ENCODE data around the gene SHKBP1. TPM values are rescaled to one million over a fixed set of nuclear protein-coding genes. Genes with fewer than 3 reads are reported as not detected.
"Not testable (repeated sequence)": the region's sequence is repeated elsewhere in the genome, so short reads cannot be mapped to it uniquely, and the experiment has no call there.

SHKBP1 gene
- total RNA-seq, 5 donors from 2014 or later (not counting 1 experiment from before 2014, with no cell fraction given) = 117 to 153 (median 142) TPM

GRCh38 chr19:40591724-40592123, 15.1 kb downstream of the SHKBP1 start:
- no CpG with 5 or more reads among the region's 4 CpGs for WGBS (ENCODE audit: insufficient coverage)

GRCh38 chr19:40592170-40592569, 15.5 kb downstream of the SHKBP1 start:
- Histone ChIP-seq H3K36me3 (ENCODE audit: control insufficient read depth in 2 of 2, extremely low read depth in 1 of 2, insufficient read depth in 1 of 2, low read length in 1 of 2) (peaks cover 8 to 24% of the 10 kb centered on the region in 2 donors), H3K27ac (ENCODE audit: low read length) (no peak overlapping the region), H3K9me3 (no peaks in the 10 kb centered on the region), H3K4me3 (ENCODE audit: control insufficient read depth in 1 of 2, extremely low read depth in 1 of 2, low read length in 1 of 2) (no peak overlapping the region), H3K4me1 (ENCODE audit: control insufficient read depth in 1 of 2, extremely low read depth in 1 of 2, insufficient read depth in 2 of 2, low read length in 2 of 2) (peaks cover 0 to 21% of the 10 kb centered on the region in 2 experiments), H3K27me3 (replicated peaks in 1 of 2; ENCODE audit: control insufficient read depth in 2 of 2, extremely low read depth in 1 of 2, insufficient read depth in 2 of 2, low read length in 1 of 2) (peaks cover 0 to 19% of the 10 kb centered on the region in 2 experiments)
- Mint-ChIP-seq H3K27ac (no peak overlapping the region), H3K4me1 (peaks cover 6 to 13% (median 11%) of the 10 kb centered on the region in 3 donors), H3K27me3 (peaks cover 0 to 6% of the 10 kb centered on the region in 2 donors), H3K9me3 (no peaks in the 10 kb centered on the region), H3K36me3 (peaks cover 6% of the 10 kb centered on the region), H3K4me3 (no peak overlapping the region)
- ChIA-PET CTCF (no interaction called here), POLR2A (no interaction called here)
- peak in 1 of 35 experiments; percentile 53 for DNase-seq
- ATAC-seq (replicated peaks in 1 of 4) = peak in 3 of 4 experiments; percentile 28 to 78 (median 51)
- WGBS (ENCODE audit: insufficient coverage) = 94% methylated on average over 4 of the region's 4 CpGs

More at GRCh38 chr19:40591724-40592123, 15.1 kb downstream of the SHKBP1 start:
- ATAC-seq (replicated peaks in 1 of 4) = peak in 1 of 4 experiments; percentile 10
- H3K9me3 Mint-ChIP-seq; H3K27ac ChIP-seq (ENCODE audit: low read length); H3K27me3 Mint-ChIP-seq; H3K9me3 ChIP-seq; H3K36me3 Mint-ChIP-seq; DNase-seq; POLR2A ChIA-PET; H3K4me3 ChIP-seq (ENCODE audit: control insufficient read depth in 1 of 2, extremely low read depth in 1 of 2, low read length in 1 of 2); CTCF ChIA-PET; H3K4me3 Mint-ChIP-seq: not testable (repeated sequence)
- Histone ChIP-seq H3K4me1 (ENCODE audit: control insufficient read depth in 1 of 2, extremely low read depth in 1 of 2, insufficient read depth in 2 of 2, low read length in 2 of 2) (peaks cover 0 to 18% of the 10 kb centered on the region in 2 experiments), H3K36me3 (ENCODE audit: control insufficient read depth in 2 of 2, extremely low read depth in 1 of 2, insufficient read depth in 1 of 2, low read length in 1 of 2) (peaks cover 8 to 28% of the 10 kb centered on the region in 2 donors), H3K27me3 (replicated peaks in 1 of 2; ENCODE audit: control insufficient read depth in 2 of 2, extremely low read depth in 1 of 2, insufficient read depth in 2 of 2, low read length in 1 of 2) (peaks cover 0 to 16% of the 10 kb centered on the region in 2 experiments)
- Mint-ChIP-seq H3K27ac (peak overlapping the region; percentile 39), H3K4me1 (peaks cover 6 to 13% (median 11%) of the 10 kb centered on the region in 3 donors)

GRCh38 chr19:40594255-40594654, 17.6 kb downstream of the SHKBP1 start:
- Mint-ChIP-seq H3K4me3 (no peak overlapping the region), H3K9me3 (no peaks in the 10 kb centered on the region), H3K27me3 (peaks cover 5 to 20% of the 10 kb centered on the region in 2 donors), H3K36me3 (no peaks in the 10 kb centered on the region), H3K27ac (no peak overlapping the region), H3K4me1 (peaks cover 21 to 29% (median 22%) of the 10 kb centered on the region in 3 donors)
- Histone ChIP-seq H3K4me1 (ENCODE audit: control insufficient read depth in 1 of 2, extremely low read depth in 1 of 2, insufficient read depth in 2 of 2, low read length in 2 of 2) (peaks cover 2 to 42% of the 10 kb centered on the region in 2 experiments), H3K9me3 (no peaks in the 10 kb centered on the region), H3K27ac (ENCODE audit: low read length) (no peak overlapping the region), H3K4me3 (ENCODE audit: control insufficient read depth in 1 of 2, extremely low read depth in 1 of 2, low read length in 1 of 2) (no peak overlapping the region), H3K36me3 (ENCODE audit: control insufficient read depth in 2 of 2, extremely low read depth in 1 of 2, insufficient read depth in 1 of 2, low read length in 1 of 2) (peaks cover 4 to 5% of the 10 kb centered on the region in 2 donors), H3K27me3 (replicated peaks in 1 of 2; ENCODE audit: control insufficient read depth in 2 of 2, extremely low read depth in 1 of 2, insufficient read depth in 2 of 2, low read length in 1 of 2) (peaks cover 2 to 40% of the 10 kb centered on the region in 2 experiments)
- ATAC-seq (replicated peaks in 1 of 4) (no peak), DNase-seq (peak in 1 of 35 experiments; percentile 37)
- CTCF ChIA-PET = interaction anchor here in 1 of 2 donors (0.6 kb wide), 1 partner anchor 41 kb away, joined by 3 read pairs; no protein-coding TSS in a partner anchor
- POLR2A ChIA-PET = no interaction called here
- WGBS (ENCODE audit: insufficient coverage) = 43% methylated on average over 8 of the region's 8 CpGs

- Mint-ChIP-seq H3K4me3 (peak overlapping the region in 1 of 3 donors; percentile 11), H3K27me3 (peaks cover 9 to 24% of the 10 kb centered on the region in 2 donors), H3K4me1 (peaks cover 25 to 33% (median 26%) of the 10 kb centered on the region in 3 donors), H3K36me3 (no peaks in the 10 kb centered on the region), H3K27ac (no peak overlapping the region), H3K9me3 (no peaks in the 10 kb centered on the region)
- no peak overlapping the region for H3K4me3 ChIP-seq (ENCODE audit: control insufficient read depth in 1 of 2, extremely low read depth in 1 of 2, low read length in 1 of 2)
- DNase-seq = no peak
- CTCF ChIA-PET = no interaction called here
- peaks cover 4 to 5% of the 10 kb centered on the region in 2 donors for H3K36me3 ChIP-seq (ENCODE audit: control insufficient read depth in 2 of 2, extremely low read depth in 1 of 2, insufficient read depth in 1 of 2, low read length in 1 of 2)
- H3K9me3 ChIP-seq = no peaks in the 10 kb centered on the region
- 54% methylated on average over 10 of the region's 13 CpGs for WGBS (ENCODE audit: insufficient coverage)
- POLR2A ChIA-PET = interaction anchor here in 1 of 2 donors (0.7 kb wide), 1 partner anchor 24 kb away, joined by 3 read pairs; no protein-coding TSS in a partner anchor
- H3K27me3 ChIP-seq (replicated peaks in 1 of 2; ENCODE audit: control insufficient read depth in 2 of 2, extremely low read depth in 1 of 2, insufficient read depth in 2 of 2, low read length in 1 of 2) = peaks cover 2 to 44% of the 10 kb centered on the region in 2 experiments
- H3K27ac ChIP-seq (ENCODE audit: low read length) = no peak overlapping the region
- H3K4me1 ChIP-seq (ENCODE audit: control insufficient read depth in 1 of 2, extremely low read depth in 1 of 2, insufficient read depth in 2 of 2, low read length in 2 of 2) = peaks cover 2 to 46% of the 10 kb centered on the region in 2 experiments
- no peak for ATAC-seq (replicated peaks in 1 of 4)
These were observed 18.0 kb downstream of the SHKBP1 start for GRCh38 chr19:40594657-40595091.

GRCh38 chr19:40596608-40597328, 20.1 kb downstream of the SHKBP1 start:
- Histone ChIP-seq H3K36me3 (ENCODE audit: control insufficient read depth in 2 of 2, extremely low read depth in 1 of 2, insufficient read depth in 1 of 2, low read length in 1 of 2) (no peaks in the 10 kb centered on the region), H3K27me3 (replicated peaks in 1 of 2; ENCODE audit: control insufficient read depth in 2 of 2, extremely low read depth in 1 of 2, insufficient read depth in 2 of 2, low read length in 1 of 2) (peaks cover 5 to 62% of the 10 kb centered on the region in 2 experiments), H3K4me1 (ENCODE audit: control insufficient read depth in 1 of 2, extremely low read depth in 1 of 2, insufficient read depth in 2 of 2, low read length in 2 of 2) (peaks cover 3 to 64% of the 10 kb centered on the region in 2 experiments), H3K4me3 (ENCODE audit: control insufficient read depth in 1 of 2, extremely low read depth in 1 of 2, low read length in 1 of 2) (peak overlapping the region in 1 of 2 donors; percentile 17), H3K27ac (ENCODE audit: low read length) (no peak overlapping the region), H3K9me3 (no peaks in the 10 kb centered on the region)
- ChIA-PET CTCF (no interaction called here), POLR2A (no interaction called here)
- Mint-ChIP-seq H3K27ac (no peak overlapping the region), H3K36me3 (no peaks in the 10 kb centered on the region), H3K9me3 (no peaks in the 10 kb centered on the region), H3K4me1 (peaks cover 37 to 44% (median 39%) of the 10 kb centered on the region in 3 donors), H3K4me3 (peak overlapping the region in 1 of 3 donors; percentile 52), H3K27me3 (peaks cover 18 to 37% of the 10 kb centered on the region in 2 donors)
- peak in 1 of 35 experiments; percentile 24 for DNase-seq
- 13% methylated on average over 44 of the region's 53 CpGs for WGBS (ENCODE audit: insufficient coverage)
- no peak for ATAC-seq (replicated peaks in 1 of 4)

GRCh38 chr19:40597329-40597838, 20.7 kb downstream of the SHKBP1 start:
- H3K4me1 Mint-ChIP-seq = peaks cover 41 to 49% (median 43%) of the 10 kb centered on the region in 3 donors
- peaks cover 22 to 38% of the 10 kb centered on the region in 2 donors for H3K27me3 Mint-ChIP-seq
- 8% methylated on average over 18 of the region's 18 CpGs for WGBS (ENCODE audit: insufficient coverage)
- H3K4me3 ChIP-seq (ENCODE audit: control insufficient read depth in 1 of 2, extremely low read depth in 1 of 2, low read length in 1 of 2) = no peak overlapping the region
- H3K27me3 ChIP-seq (replicated peaks in 1 of 2; ENCODE audit: control insufficient read depth in 2 of 2, extremely low read depth in 1 of 2, insufficient read depth in 2 of 2, low read length in 1 of 2) = peaks cover 5 to 68% of the 10 kb centered on the region in 2 experiments
- H3K9me3 Mint-ChIP-seq = no peaks in the 10 kb centered on the region
- DNase-seq = no peak
- ATAC-seq (replicated peaks in 1 of 4) = no peak
- peaks cover 5 to 70% of the 10 kb centered on the region in 2 experiments for H3K4me1 ChIP-seq (ENCODE audit: control insufficient read depth in 1 of 2, extremely low read depth in 1 of 2, insufficient read depth in 2 of 2, low read length in 2 of 2)
- no peaks in the 10 kb centered on the region for H3K36me3 Mint-ChIP-seq
- ChIA-PET POLR2A (no interaction called here), CTCF (no interaction called here)
- peak overlapping the region in 1 of 2 donors; percentile 9 for H3K27ac Mint-ChIP-seq
- H3K36me3 ChIP-seq (ENCODE audit: control insufficient read depth in 2 of 2, extremely low read depth in 1 of 2, insufficient read depth in 1 of 2, low read length in 1 of 2) = no peaks in the 10 kb centered on the region
- H3K4me3 Mint-ChIP-seq = peak overlapping the region; percentile 14 to 52 (median 25)
- no peak overlapping the region for H3K27ac ChIP-seq (ENCODE audit: low read length)
- no peaks in the 10 kb centered on the region for H3K9me3 ChIP-seq

All from T-cell (primary cell).